ENCODE data around the gene TOB1.

Gene TOB1

GRCh38 chr17:50835301-50836234 is 30.6 kb downstream of the TOB1 start, which contains the start of gene WFIKKN2:
Gene WFIKKN2 (plus strand): TSS chr17:50835586. CDS start chr17:50835938, 352 bp downstream.
- Histone ChIP-seq H3K27ac (ENCODE audit: low read length) (no peak within 1 kb of the TSS), H3K27me3 (ENCODE audit: control insufficient read depth, insufficient read depth, low read length) (no peaks in the 10 kb centered on the region), H3K36me3 (ENCODE audit: control insufficient read depth, insufficient read depth, low read length) (no peaks in the 10 kb centered on the region), H3K9me3 (ENCODE audit: control insufficient read depth, insufficient read depth, low read length) (no peaks in the 10 kb centered on the region), H3K4me1 (ENCODE audit: control insufficient read depth, insufficient read depth, low read length) (peaks cover 10% of the 10 kb centered on the region), H3K4me3 (ENCODE audit: low read length) (no peak within 1 kb of the TSS)
- WGBS (ENCODE audit: insufficient coverage, insufficient read length): no CpG with 5 or more reads among the region's 39 CpGs
- DNase-seq (ENCODE audit: low read depth, low spot score): no peak

GRCh38 chr17:50834429-50835300 is 31.5 kb downstream of the TOB1 start:
- no peak overlapping the region for H3K27ac ChIP-seq (ENCODE audit: low read length)
- H3K9me3 ChIP-seq (ENCODE audit: control insufficient read depth, insufficient read depth, low read length): no peaks in the 10 kb centered on the region
- WGBS (ENCODE audit: insufficient coverage, insufficient read length): no CpG with 5 or more reads among the region's 38 CpGs
- H3K27me3 ChIP-seq (ENCODE audit: control insufficient read depth, insufficient read depth, low read length): no peaks in the 10 kb centered on the region
- DNase-seq (ENCODE audit: low read depth, low spot score): no peak
- H3K4me1 ChIP-seq (ENCODE audit: control insufficient read depth, insufficient read depth, low read length): peaks cover 10% of the 10 kb centered on the region
- no peaks in the 10 kb centered on the region for H3K36me3 ChIP-seq (ENCODE audit: control insufficient read depth, insufficient read depth, low read length)
- H3K4me3 ChIP-seq (ENCODE audit: low read length): no peak overlapping the region

- no peaks in the 10 kb centered on the region for H3K27me3 ChIP-seq (ENCODE audit: control insufficient read depth, insufficient read depth, low read length)
- peaks cover 13% of the 10 kb centered on the region for H3K4me1 ChIP-seq (ENCODE audit: control insufficient read depth, insufficient read depth, low read length)
- no peaks in the 10 kb centered on the region for H3K9me3 ChIP-seq (ENCODE audit: control insufficient read depth, insufficient read depth, low read length)
- WGBS (ENCODE audit: insufficient coverage, insufficient read length): no CpG with 5 or more reads among the region's 38 CpGs
- H3K4me3 ChIP-seq (ENCODE audit: low read length): no peak overlapping the region
- no peaks in the 10 kb centered on the region for H3K36me3 ChIP-seq (ENCODE audit: control insufficient read depth, insufficient read depth, low read length)
- no peak overlapping the region for H3K27ac ChIP-seq (ENCODE audit: low read length)
- DNase-seq (ENCODE audit: low read depth, low spot score): no peak
Observed at GRCh38 chr17:50833510-50834428, 32.4 kb downstream of the TOB1 start.

GRCh38 chr17:50832864-50833381 is 33.2 kb downstream of the TOB1 start:
- Histone ChIP-seq H3K27me3 (ENCODE audit: control insufficient read depth, insufficient read depth, low read length) (no peaks in the 10 kb centered on the region), H3K4me1 (ENCODE audit: control insufficient read depth, insufficient read depth, low read length) (peaks cover 13% of the 10 kb centered on the region), H3K27ac (ENCODE audit: low read length) (no peak overlapping the region), H3K9me3 (ENCODE audit: control insufficient read depth, insufficient read depth, low read length) (no peaks in the 10 kb centered on the region), H3K36me3 (ENCODE audit: control insufficient read depth, insufficient read depth, low read length) (no peaks in the 10 kb centered on the region), H3K4me3 (ENCODE audit: low read length) (no peak overlapping the region)
- no peak for DNase-seq (ENCODE audit: low read depth, low spot score)
- no CpG with 5 or more reads among the region's 13 CpGs for WGBS (ENCODE audit: insufficient coverage, insufficient read length)

GRCh38 chr17:50832267-50832863 is 33.8 kb downstream of the TOB1 start:
- H3K27ac ChIP-seq (ENCODE audit: low read length): no peak overlapping the region
- no peak for DNase-seq (ENCODE audit: low read depth, low spot score)
- H3K27me3 ChIP-seq (ENCODE audit: control insufficient read depth, insufficient read depth, low read length): no peaks in the 10 kb centered on the region
- H3K4me1 ChIP-seq (ENCODE audit: control insufficient read depth, insufficient read depth, low read length): peaks cover 13% of the 10 kb centered on the region
- H3K36me3 ChIP-seq (ENCODE audit: control insufficient read depth, insufficient read depth, low read length): no peaks in the 10 kb centered on the region
- no CpG with 5 or more reads among the region's 12 CpGs for WGBS (ENCODE audit: insufficient coverage, insufficient read length)
- H3K9me3 ChIP-seq (ENCODE audit: control insufficient read depth, insufficient read depth, low read length): no peaks in the 10 kb centered on the region
- no peak overlapping the region for H3K4me3 ChIP-seq (ENCODE audit: low read length)

GRCh38 chr17:50831471-50831928 is 34.7 kb downstream of the TOB1 start:
- H3K36me3 ChIP-seq (ENCODE audit: control insufficient read depth, insufficient read depth, low read length): no peaks in the 10 kb centered on the region
- no peaks in the 10 kb centered on the region for H3K27me3 ChIP-seq (ENCODE audit: control insufficient read depth, insufficient read depth, low read length)
- no peak overlapping the region for H3K27ac ChIP-seq (ENCODE audit: low read length)
- no CpG with 5 or more reads among the region's 11 CpGs for WGBS (ENCODE audit: insufficient coverage, insufficient read length)
- H3K4me1 ChIP-seq (ENCODE audit: control insufficient read depth, insufficient read depth, low read length): peaks cover 13% of the 10 kb centered on the region
- H3K9me3 ChIP-seq (ENCODE audit: control insufficient read depth, insufficient read depth, low read length): no peaks in the 10 kb centered on the region
- H3K4me3 ChIP-seq (ENCODE audit: low read length): no peak overlapping the region
- no peak for DNase-seq (ENCODE audit: low read depth, low spot score)

GRCh38 chr17:50830994-50831393 is 35.2 kb downstream of the TOB1 start:
- Histone ChIP-seq H3K9me3 (ENCODE audit: control insufficient read depth, insufficient read depth, low read length) (no peaks in the 10 kb centered on the region), H3K27ac (ENCODE audit: low read length) (no peak overlapping the region), H3K27me3 (ENCODE audit: control insufficient read depth, insufficient read depth, low read length) (no peaks in the 10 kb centered on the region), H3K4me3 (ENCODE audit: low read length) (no peak overlapping the region), H3K4me1 (ENCODE audit: control insufficient read depth, insufficient read depth, low read length) (peaks cover 13% of the 10 kb centered on the region), H3K36me3 (ENCODE audit: control insufficient read depth, insufficient read depth, low read length) (no peaks in the 10 kb centered on the region)
- DNase-seq (ENCODE audit: low read depth, low spot score): no peak
- WGBS (ENCODE audit: insufficient coverage, insufficient read length): no CpG with 5 or more reads among the region's 12 CpGs

GRCh38 chr17:50830352-50830751 is 35.8 kb downstream of the TOB1 start:
- no peaks in the 10 kb centered on the region for H3K9me3 ChIP-seq (ENCODE audit: control insufficient read depth, insufficient read depth, low read length)
- H3K27ac ChIP-seq (ENCODE audit: low read length): no peak overlapping the region
- H3K4me1 ChIP-seq (ENCODE audit: control insufficient read depth, insufficient read depth, low read length): peaks cover 13% of the 10 kb centered on the region
- H3K4me3 ChIP-seq (ENCODE audit: low read length): no peak overlapping the region
- DNase-seq (ENCODE audit: low read depth, low spot score): no peak
- no peaks in the 10 kb centered on the region for H3K36me3 ChIP-seq (ENCODE audit: control insufficient read depth, insufficient read depth, low read length)
- WGBS (ENCODE audit: insufficient coverage, insufficient read length): no CpG with 5 or more reads among the region's 5 CpGs
- H3K27me3 ChIP-seq (ENCODE audit: control insufficient read depth, insufficient read depth, low read length): no peaks in the 10 kb centered on the region

GRCh38 chr17:50829332-50829731 is 36.8 kb downstream of the TOB1 start:
- H3K27ac ChIP-seq (ENCODE audit: low read length): no peak overlapping the region
- no CpG with 5 or more reads among the region's 6 CpGs for WGBS (ENCODE audit: insufficient coverage, insufficient read length)
- H3K4me1 ChIP-seq (ENCODE audit: control insufficient read depth, insufficient read depth, low read length): peaks cover 8% of the 10 kb centered on the region
- H3K9me3 ChIP-seq (ENCODE audit: control insufficient read depth, insufficient read depth, low read length): no peaks in the 10 kb centered on the region
- no peaks in the 10 kb centered on the region for H3K36me3 ChIP-seq (ENCODE audit: control insufficient read depth, insufficient read depth, low read length)
- H3K4me3 ChIP-seq (ENCODE audit: low read length): no peak overlapping the region
- no peaks in the 10 kb centered on the region for H3K27me3 ChIP-seq (ENCODE audit: control insufficient read depth, insufficient read depth, low read length)
- DNase-seq (ENCODE audit: low read depth, low spot score): no peak

Data from iPS DF 6.9 (cell line).